Measurements from ENCODE around the gene TM4SF1. TPM values are rescaled to one million over a fixed set of nuclear protein-coding genes. Genes with fewer than 3 reads are reported as not detected.
"Not testable (repeated sequence)": the region's sequence is repeated elsewhere in the genome, so short reads cannot be mapped to it uniquely, and the experiment has no call there.

Gene TM4SF1
- total RNA-seq, 1 experiment from 2014 or later = 348 TPM

GRCh38 chr3:149343951-149344350, 33.5 kb downstream of the TM4SF1 start:
- peak; percentile 37 for DNase-seq (ENCODE audit: low spot score)

GRCh38 chr3:149342413-149343380, 34.8 kb downstream of the TM4SF1 start:
- DNase-seq (ENCODE audit: low spot score) = no peak

- DNase-seq (ENCODE audit: low spot score) = no peak
Observed at GRCh38 chr3:149340310-149340933, 37.0 kb downstream of the TM4SF1 start.

- peak; percentile 95 for DNase-seq (ENCODE audit: low spot score)
Observed at GRCh38 chr3:149339931-149340309, 37.5 kb downstream of the TM4SF1 start.

- DNase-seq (ENCODE audit: low spot score) = not testable (repeated sequence)
Observed at GRCh38 chr3:149337486-149337885, 40.0 kb downstream of the TM4SF1 start.

- no peak for DNase-seq (ENCODE audit: low spot score)
Observed at GRCh38 chr3:149336925-149337324, 40.5 kb downstream of the TM4SF1 start.

GRCh38 chr3:149333176-149333859, 44.1 kb downstream of the TM4SF1 start, which contains the start of gene TM4SF18:
Gene TM4SF18, minus strand, starts transcription at chr3:149333636. Its CDS starts 254 bp downstream, at chr3:149333382.
- DNase-seq (ENCODE audit: low spot score) = no peak

GRCh38 chr3:149332771-149333170, 44.7 kb downstream of the TM4SF1 start:
- no peak for DNase-seq (ENCODE audit: low spot score)

GRCh38 chr3:149332227-149332765, 45.2 kb downstream of the TM4SF1 start:
- no peak for DNase-seq (ENCODE audit: low spot score)

- no peak for DNase-seq (ENCODE audit: low spot score)
Observed at GRCh38 chr3:149331396-149331795, 46.1 kb downstream of the TM4SF1 start.

GRCh38 chr3:149330609-149331331, 46.7 kb downstream of the TM4SF1 start:
- DNase-seq (ENCODE audit: low spot score) = peak; percentile 48

- no peak for DNase-seq (ENCODE audit: low spot score)
Observed at GRCh38 chr3:149327156-149327555, 50.3 kb downstream of the TM4SF1 start.

GRCh38 chr3:149325581-149325980, 51.9 kb downstream of the TM4SF1 start:
- no peak for DNase-seq (ENCODE audit: low spot score)

GRCh38 chr3:149324332-149324731, 53.1 kb downstream of the TM4SF1 start:
- no peak for DNase-seq (ENCODE audit: low spot score)

- DNase-seq (ENCODE audit: low spot score) = no peak
Observed at GRCh38 chr3:149321640-149322039, 55.8 kb downstream of the TM4SF1 start.

- DNase-seq (ENCODE audit: low spot score) = no peak
Observed at GRCh38 chr3:149321136-149321535, 56.3 kb downstream of the TM4SF1 start.

- DNase-seq (ENCODE audit: low spot score) = no peak
Observed at GRCh38 chr3:149319750-149320149, 57.7 kb downstream of the TM4SF1 start.

Data from HT-29 (cell line).